Heart left ventricle (tissue), 13 donors: Measurements from ENCODE around the gene PCP2.

ENCODE experiments used
- CTCF ChIP-seq, 12 donors: fragments of 200-600 bp; sonication (generic) in 4 of 12; IDR thresholded peaks; one replicate each; pipeline versions ENCODE4 v1.5.0 to v1.8.0; 2018 to 2022; ENCODE audit warnings: antibody characterized with exemption in 12 of 12, mild to moderate bottlenecking in 5 of 12
- POLR2A ChIP-seq, 2 donors: fragments of 450-650 bp; IDR thresholded peaks; one replicate each; pipeline ENCODE4 v1.6.1; 2017; ENCODE audit warnings: antibody characterized with exemption in 2 of 2, mild to moderate bottlenecking in 2 of 2, moderate library complexity in 2 of 2
- donor health status: ischemic (EF 13 %, LVEDD 7.1; RV severe dilation, severe dysfunction).
- donor health status: DM: no; HTN: yes; CAD: no.
- donor health status: DM: no; HTN: no; CAD: no.
- donor health status: ischemic (EF 25% LVEDD 6.9; RV normal size, moderate dysfunction).
- donor health status: ischemic (EF 25% LVEDD 5.7; RV mildly dilated, moderate dysfunction).
- donor health status: ischemic (EF 35%, LVEDD 5.7; RV mildly dilated, moderate dysfunction).
- donor health status: nonischemic (EF 11% LVEDD 7.7; RV severe dilation, severe dysfunction).
- donor health status: DM: yes; HTN: yes; CAD: no.
- donor health status: PGD.
- donor health status: ischemic (EF 29% LVEDD 5.4; RV normal size, mild dysfunction).
- donor health status: nonischemic (EF 23%, LVEDD 6.1; RV moderate dilation, normal function).

- TF ChIP-seq CTCF (IDR thresholded peaks at IDR 0.05) (no peak), POLR2A (IDR thresholded peaks at IDR 0.05) (no peak)
Observed at GRCh38 chr19:7658219-7658686, 24.7 kb upstream of the PCP2 start.
